Transverse colon (tissue), 4 donors: ENCODE measurements around the gene CHRNB1. TPM values are rescaled to one million over a fixed set of nuclear protein-coding genes. Genes with fewer than 3 reads are reported as not detected.
A peak's percentile ranks its signal among the peaks of the same experiment; 100 is the strongest.
"Not testable (repeated sequence)": the region's sequence is repeated elsewhere in the genome, so short reads cannot be mapped to it uniquely, and the experiment has no call there.

Experiments used
- DNase-seq: peaks from one replicate; pipeline ENCODE4 v3.0.0-alpha.2; 2019
- H3K27ac ChIP-seq, 4 donors: fragments of 200-600 bp; sonication (generic); 2 replicates each; pipeline ENCODE4 v1.5.1; 2016 to 2018; ENCODE audit warnings: inconsistent platforms in 4 of 4
- H3K27me3 ChIP-seq: fragments of 200-600 bp; sonication (generic); 2 replicates; pipeline ENCODE4 v1.5.1; 2017; ENCODE audit warnings: inconsistent platforms
- H3K36me3 ChIP-seq, 4 donors: fragments of 200-600 bp; sonication (generic); 2 replicates each; pipeline ENCODE4 v1.5.1; 2017 to 2019; ENCODE audit warnings: inconsistent platforms in 4 of 4
- H3K4me1 ChIP-seq, 4 donors: fragments of 200-600 bp; sonication (generic); 2 replicates each; pipeline ENCODE4 v1.5.1; 2017 to 2020; ENCODE audit warnings: inconsistent platforms in 4 of 4
- H3K4me3 ChIP-seq, 4 donors: fragments of 200-600 bp; sonication (generic); 1 replicate in 1 of 4; 2 replicates in 3 of 4; pipeline versions ENCODE4 v1.5.1 to v1.6.1; 2017 to 2019; ENCODE audit warnings: inconsistent platforms in 4 of 4
- H3K9me3 ChIP-seq, 2 donors: fragments of 200-600 bp; sonication (generic); 2 replicates each; pipeline ENCODE4 v1.5.1; 2017 to 2019; ENCODE audit warnings: inconsistent platforms in 2 of 2
- EP300 ChIP-seq: sonication (generic); formaldehyde crosslinking; IDR thresholded peaks from one replicate; pipeline ENCODE4 v1.6.1; 2017; ENCODE audit warnings: antibody characterized with exemption, low read depth
- POLR2A ChIP-seq: fragments of 450-650 bp; IDR thresholded peaks from one replicate; pipeline ENCODE4 v1.6.1; 2016; ENCODE audit warnings: antibody characterized with exemption, mild to moderate bottlenecking, moderate library complexity
- POLR2AphosphoS5 ChIP-seq, 3 donors: sonication (generic); formaldehyde crosslinking; IDR thresholded peaks; one replicate each; pipeline ENCODE4 v1.6.1; 2016; ENCODE audit warnings: antibody characterized with exemption in 3 of 3
- WGBS, 2 donors: methylation state at CpG; one replicate each; pipeline ENCODE4 v1.1.5; 2018; ENCODE audit warnings: low coverage in 1 of 2; 5-methylcytosine and 5-hydroxymethylcytosine counted together
- in situ Hi-C, 4 donors: fragments of 200-750 bp; cut with MboI; loops; one replicate each; pipeline versions ENCODE4 v1.15.0 to v1.15.1; 2017; ENCODE audit warnings: low sequenced_read_pairs in 3 of 4, low pct_ligation_motif_present in 1 of 4, low pct_unique_long_range_greater_than_20kb in 1 of 4
- intact Hi-C: fragments of 100-400 bp; cut with DNase I; formaldehyde crosslinking; loops from one replicate; pipeline ENCODE4 v1.15.1; 2023; ENCODE audit warnings: low total_unique reads
- total RNA-seq, 4 donors: library from RNA; depleted of rRNA; stranded (reverse); fragments of >200 nt; gene quantifications; one replicate each; pipeline ENCODE4 v1.1.0, GENCODE V29; 2016
- TF ChIP-seq, protein P1 (sequence below), 5 experiments: fragments of 200-600 bp in 3 of 5; fragments of 450-650 bp in 2 of 5; sonication (generic) in 3 of 5; IDR thresholded peaks; 1 replicate in 2 of 5; 2 replicates in 3 of 5; pipeline ENCODE4 v1.5.1; 2016 to 2017; ENCODE audit warnings: antibody characterized with exemption in 5 of 5, inconsistent platforms in 3 of 5, mild to moderate bottlenecking in 2 of 5, moderate library complexity in 1 of 5

The CHRNB1 gene
- total RNA-seq, 4 donors from 2014 or later: 5.8 to 10.3 (median 8.9) TPM; not detected in 1

DNA sequence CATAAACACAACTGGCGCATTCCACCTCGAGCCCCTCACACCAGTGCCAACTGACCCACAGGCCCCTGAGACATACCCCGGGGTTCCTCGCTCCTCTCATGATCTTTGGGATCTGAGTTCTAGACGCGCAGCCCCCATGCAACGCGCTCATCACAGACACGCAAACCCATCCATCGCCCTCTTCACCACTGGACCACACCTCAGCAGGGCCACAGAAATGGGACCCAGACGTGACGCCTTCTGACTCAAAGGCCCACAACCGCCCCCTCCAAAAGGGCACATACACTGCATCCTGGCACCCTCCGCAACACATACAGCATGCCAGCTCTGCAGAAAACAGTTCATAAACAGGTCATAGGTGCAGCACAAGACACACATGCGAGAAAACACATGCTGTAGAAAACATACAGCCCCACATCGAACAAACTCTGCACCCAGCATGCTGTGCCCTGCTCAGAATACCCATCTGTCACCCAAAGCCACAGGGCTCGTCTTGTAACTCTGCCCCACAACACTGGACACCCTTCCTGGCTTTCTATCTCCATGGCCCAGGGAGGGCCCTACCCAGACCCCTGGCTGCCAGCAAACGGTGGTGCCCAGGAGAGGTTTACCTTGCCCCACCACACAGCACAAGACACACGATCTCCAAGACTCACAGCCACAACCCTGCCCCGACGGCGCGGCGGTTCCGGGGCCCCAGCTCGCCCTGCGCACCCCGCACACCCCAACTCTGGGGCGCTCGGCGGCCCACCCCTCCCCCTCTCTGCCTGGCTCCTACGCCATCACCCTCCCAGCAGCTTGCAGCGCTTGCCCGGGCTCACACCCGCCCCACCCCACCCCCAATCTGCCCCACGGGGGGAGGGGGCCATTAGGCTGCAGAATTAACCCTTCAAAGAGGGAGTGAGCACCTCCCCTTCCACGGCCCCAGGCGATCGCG, 33.7 kb downstream of the CHRNB1 start:
- WGBS, 2 donors: 24% methylated on average over 33 of the region's 40 CpGs; no CpG with 5 or more reads in 1 of the 2 donors
- no peaks in the 10 kb centered on the region for H3K27me3 ChIP-seq
- no peaks in the 10 kb centered on the region for H3K36me3 ChIP-seq
- peak overlapping the region; percentile 95 to 100 (median 99) for H3K27ac ChIP-seq
- peak overlapping the region; percentile 70 to 100 (median 94) for H3K4me3 ChIP-seq
- in situ Hi-C loops (no loop called here), intact Hi-C loops (no loop called here)
- DNase-seq: peak; percentile 62
- peaks cover 17 to 49% (median 33%) of the 10 kb centered on the region in 4 donors for H3K4me1 ChIP-seq
- H3K9me3 ChIP-seq: no peaks in the 10 kb centered on the region
- TF ChIP-seq POLR2AphosphoS5 (IDR thresholded peaks at IDR 0.05) (no peak), EP300 (no peak), POLR2A (peak; percentile 7)
- TF ChIP-seq, protein P1, sequence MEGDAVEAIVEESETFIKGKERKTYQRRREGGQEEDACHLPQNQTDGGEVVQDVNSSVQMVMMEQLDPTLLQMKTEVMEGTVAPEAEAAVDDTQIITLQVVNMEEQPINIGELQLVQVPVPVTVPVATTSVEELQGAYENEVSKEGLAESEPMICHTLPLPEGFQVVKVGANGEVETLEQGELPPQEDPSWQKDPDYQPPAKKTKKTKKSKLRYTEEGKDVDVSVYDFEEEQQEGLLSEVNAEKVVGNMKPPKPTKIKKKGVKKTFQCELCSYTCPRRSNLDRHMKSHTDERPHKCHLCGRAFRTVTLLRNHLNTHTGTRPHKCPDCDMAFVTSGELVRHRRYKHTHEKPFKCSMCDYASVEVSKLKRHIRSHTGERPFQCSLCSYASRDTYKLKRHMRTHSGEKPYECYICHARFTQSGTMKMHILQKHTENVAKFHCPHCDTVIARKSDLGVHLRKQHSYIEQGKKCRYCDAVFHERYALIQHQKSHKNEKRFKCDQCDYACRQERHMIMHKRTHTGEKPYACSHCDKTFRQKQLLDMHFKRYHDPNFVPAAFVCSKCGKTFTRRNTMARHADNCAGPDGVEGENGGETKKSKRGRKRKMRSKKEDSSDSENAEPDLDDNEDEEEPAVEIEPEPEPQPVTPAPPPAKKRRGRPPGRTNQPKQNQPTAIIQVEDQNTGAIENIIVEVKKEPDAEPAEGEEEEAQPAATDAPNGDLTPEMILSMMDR (IDR thresholded peaks at IDR 0.05): peak in 2 of 5 experiments; percentile 11 to 17

DNA sequence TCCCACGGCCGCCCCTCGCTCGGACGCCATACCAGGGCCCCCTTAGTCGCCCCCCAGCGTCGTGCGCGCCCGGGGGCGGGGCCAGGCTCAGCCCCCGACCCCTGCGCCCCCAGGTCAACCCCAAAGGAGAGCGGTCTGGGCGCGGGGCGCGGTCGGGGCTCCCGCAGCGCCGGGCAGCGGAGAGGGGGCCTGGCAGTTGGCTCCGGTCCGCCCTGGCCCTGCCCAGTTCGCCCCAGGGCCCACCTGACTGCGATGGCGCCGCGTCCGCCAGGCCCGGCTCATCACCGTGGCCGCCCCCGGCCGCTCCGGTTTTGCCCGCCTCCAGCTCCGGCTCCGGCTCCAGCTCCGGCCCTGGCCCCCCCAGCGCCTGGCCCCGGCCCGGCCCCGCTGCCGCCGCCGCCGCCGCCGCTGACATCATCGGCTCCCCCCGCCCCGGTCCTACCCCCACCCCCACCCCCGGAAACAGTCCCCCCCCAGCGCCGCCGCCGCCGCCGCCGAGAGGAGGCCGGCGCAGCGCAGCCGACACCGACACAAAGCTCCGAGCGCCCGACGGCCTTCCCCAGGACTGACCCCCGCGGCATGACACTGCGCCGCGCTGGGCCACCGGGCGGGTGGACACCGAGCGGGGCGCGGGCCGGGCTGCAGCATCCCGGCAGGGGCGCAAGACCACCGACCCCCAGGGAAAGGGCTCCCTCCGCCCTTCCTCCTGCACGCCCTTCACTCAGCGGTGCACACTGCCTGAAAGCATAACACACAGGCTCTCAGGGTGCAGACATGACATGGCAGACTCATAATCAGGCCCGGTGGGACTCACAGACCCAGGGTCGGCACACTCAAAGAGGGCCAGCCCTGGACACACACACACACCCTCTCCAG, 34.6 kb downstream of the CHRNB1 start, which contains the start of gene ZBTB4:
Gene ZBTB4, minus strand, starts transcription at position 419 of the 876 bp plus-strand sequence. CDS start 12,830 bp downstream, outside the sequence.
- in situ Hi-C loops: no loop called here
- DNase-seq: peak; percentile 66
- H3K4me1 ChIP-seq: peaks cover 17 to 49% (median 33%) of the 10 kb centered on the region in 4 donors

DNA sequence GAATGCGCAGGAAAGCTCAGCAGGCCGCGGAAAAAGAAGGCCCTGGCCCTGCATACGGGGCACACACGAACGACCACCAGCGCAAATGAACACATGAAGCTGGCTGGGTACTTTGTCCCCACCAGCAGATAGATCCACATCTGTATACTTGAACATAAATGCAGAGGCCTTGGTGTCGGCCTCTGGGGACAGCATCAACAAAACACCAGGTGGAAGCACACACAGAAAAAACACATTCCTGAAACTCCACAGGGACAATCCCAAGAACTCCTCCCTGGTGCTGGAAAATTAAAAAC, 35.2 kb downstream of the CHRNB1 start:
- H3K9me3 ChIP-seq: no peaks in the 10 kb centered on the region
- WGBS, 2 donors: 4% methylated on average over 8 of the region's 8 CpGs; no CpG with 5 or more reads in 1 of the 2 donors
- H3K4me3 ChIP-seq: peak overlapping the region; percentile 42 to 99 (median 80)
- in situ Hi-C loops (no loop called here), intact Hi-C loops (no loop called here)
- no peaks in the 10 kb centered on the region for H3K27me3 ChIP-seq
- TF ChIP-seq, protein P1 (IDR thresholded peaks at IDR 0.05): peak in 3 of 5 experiments; percentile 2 to 24 (median 18)
- TF ChIP-seq EP300 (no peak), POLR2AphosphoS5 (IDR thresholded peaks at IDR 0.05) (no peak), POLR2A (no peak)
- peak overlapping the region; percentile 95 to 100 (median 99) for H3K27ac ChIP-seq
- H3K4me1 ChIP-seq: peaks cover 17 to 48% (median 33%) of the 10 kb centered on the region in 4 donors
- no peaks in the 10 kb centered on the region for H3K36me3 ChIP-seq
- DNase-seq: no peak

More for the DNA sequence above, 34.6 kb downstream of the CHRNB1 start, which contains the start of gene ZBTB4:
- TF ChIP-seq EP300 (no peak), POLR2A (peak; percentile 62), POLR2AphosphoS5 (IDR thresholded peaks at IDR 0.05) (peak; percentile 59 to 81 (median 76))
- TF ChIP-seq, protein P1 (IDR thresholded peaks at IDR 0.05): no peak
- intact Hi-C loops: no loop called here
- Histone ChIP-seq H3K36me3 (no peaks in the 10 kb centered on the region), H3K27ac (peak within 1 kb of the TSS; percentile 95 to 100 (median 99)), H3K27me3 (no peaks in the 10 kb centered on the region), H3K4me3 (peak within 1 kb of the TSS; percentile 70 to 100 (median 94)), H3K9me3 (no peaks in the 10 kb centered on the region)
- WGBS, 2 donors: 1% methylated on average over 29 of the region's 92 CpGs; no CpG with 5 or more reads in 1 of the 2 donors

DNA sequence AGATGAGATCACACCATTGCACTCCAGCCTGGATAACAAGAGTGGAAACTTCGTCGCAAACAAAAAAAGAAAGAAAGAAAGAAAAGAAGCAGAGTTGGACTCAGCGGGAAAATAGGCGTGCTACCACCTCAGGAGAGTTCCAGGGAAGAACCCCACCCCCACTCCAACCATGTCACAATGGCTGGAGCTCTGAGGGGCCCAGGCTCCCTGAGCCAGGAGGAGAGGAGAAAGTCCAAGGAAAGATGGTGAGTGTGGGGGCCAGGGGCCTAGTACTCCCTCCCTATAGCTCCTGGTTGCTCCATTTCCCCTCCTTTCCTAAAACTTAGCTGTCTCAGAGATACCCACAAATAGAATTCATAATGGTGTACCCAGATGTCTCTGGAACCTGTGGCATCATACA, 36.4 kb downstream of the CHRNB1 start, which contains the start of gene SLC35G6:
Gene SLC35G6, plus strand, starts transcription at position 172 of the 400 bp plus-strand sequence. Its CDS starts 71 bp downstream, at position 243.
- intact Hi-C loops, H3K36me3 ChIP-seq, DNase-seq, in situ Hi-C loops, H3K27me3 ChIP-seq, H3K9me3 ChIP-seq: not testable (repeated sequence)
- Histone ChIP-seq H3K4me3 (peak within 1 kb of the TSS in 1 of 4 donors; percentile 90), H3K27ac (peak within 1 kb of the TSS; percentile 99 to 100 (median 99)), H3K4me1 (peaks cover 14 to 48% (median 34%) of the 10 kb centered on the region in 4 donors)
- 97% methylated on average over 4 of the region's 4 CpGs; no CpG with 5 or more reads in 1 of the 2 donors for WGBS, 2 donors

DNA sequence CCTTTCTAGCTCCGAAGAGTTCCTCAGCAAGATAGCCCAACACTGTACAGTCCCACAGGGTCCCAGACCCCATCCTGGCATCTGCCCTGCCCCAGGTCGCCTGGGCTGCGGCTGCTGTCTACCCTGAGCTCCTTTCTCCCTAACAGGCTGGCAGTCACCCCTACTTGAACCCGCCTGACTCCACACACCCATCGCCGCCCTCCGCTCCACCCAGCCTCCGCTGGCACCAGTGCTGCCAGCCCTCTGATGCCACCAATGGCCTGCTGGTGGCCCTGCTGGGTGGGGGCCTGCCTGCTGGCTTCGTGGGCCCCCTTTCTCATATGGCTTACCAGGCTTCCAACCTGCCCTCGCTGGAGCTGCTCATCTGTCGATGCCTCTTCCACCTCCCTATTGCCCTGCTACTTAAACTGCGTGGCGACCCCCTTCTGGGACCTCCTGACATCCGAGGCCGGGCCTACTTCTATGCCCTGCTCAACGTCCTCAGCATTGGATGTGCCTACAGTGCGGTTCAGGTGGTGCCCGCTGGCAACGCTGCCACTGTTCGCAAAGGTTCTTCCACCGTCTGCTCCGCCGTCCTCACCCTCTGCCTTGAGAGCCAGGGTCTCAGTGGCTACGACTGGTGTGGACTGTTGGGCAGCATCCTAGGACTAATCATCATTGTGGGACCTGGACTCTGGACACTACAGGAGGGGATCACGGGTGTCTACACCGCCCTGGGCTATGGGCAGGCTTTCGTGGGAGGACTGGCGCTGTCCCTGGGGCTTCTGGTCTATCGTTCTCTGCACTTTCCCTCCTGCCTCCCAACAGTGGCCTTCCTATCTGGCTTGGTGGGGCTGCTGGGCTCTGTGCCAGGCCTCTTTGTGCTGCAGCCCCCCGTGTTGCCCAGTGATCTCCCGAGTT, 37.2 kb downstream of the CHRNB1 start:
- peak overlapping the region; percentile 97 to 99 (median 98) for H3K27ac ChIP-seq
- H3K4me1 ChIP-seq: peaks cover 17 to 48% (median 36%) of the 10 kb centered on the region in 4 donors
- intact Hi-C loops, H3K27me3 ChIP-seq, H3K4me3 ChIP-seq, H3K36me3 ChIP-seq, DNase-seq, H3K9me3 ChIP-seq, in situ Hi-C loops: not testable (repeated sequence)
- 90% methylated on average over 30 of the region's 31 CpGs; no CpG with 5 or more reads in 1 of the 2 donors for WGBS, 2 donors

DNA sequence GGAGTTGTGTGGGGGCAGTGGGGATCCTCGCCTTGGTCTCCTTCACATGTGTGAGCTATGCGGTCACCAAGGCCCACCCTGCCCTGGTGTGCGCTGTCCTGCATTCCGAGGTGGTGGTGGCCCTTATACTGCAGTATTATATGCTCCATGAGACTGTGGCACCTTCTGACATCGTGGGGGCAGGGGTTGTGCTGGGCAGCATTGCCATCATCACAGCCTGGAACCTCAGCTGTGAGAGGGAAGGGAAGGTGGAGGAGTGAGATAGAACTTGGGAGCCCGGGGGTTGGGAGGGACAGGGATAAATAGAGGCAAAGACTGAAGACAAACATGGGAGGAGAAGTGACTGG, 37.9 kb downstream of the CHRNB1 start:
- H3K36me3 ChIP-seq, DNase-seq, H3K27me3 ChIP-seq, in situ Hi-C loops, H3K9me3 ChIP-seq, intact Hi-C loops: not testable (repeated sequence)
- H3K4me3 ChIP-seq: peak overlapping the region in 1 of 4 donors; percentile 68
- H3K27ac ChIP-seq: peak overlapping the region; percentile 97 to 99 (median 98)
- H3K4me1 ChIP-seq: peaks cover 22 to 48% (median 39%) of the 10 kb centered on the region in 4 donors
- WGBS, 2 donors: 71 to 79% methylated on average over 1 to 6 of the region's 6 CpGs
